OCI-M2 (cell line): ENCODE measurements around the gene UBE2E3.
"Not testable (repeated sequence)": the region's sequence is repeated elsewhere in the genome, so short reads cannot be mapped to it uniquely, and the experiment has no call there.

ENCODE experiments used
- DNase-seq: peaks from one replicate; lab custom pipeline; 2025; ENCODE audit not compliant: unreplicated experiment; lab: John Stamatoyannopoulos, UW

UBE2E3 gene

DNA sequence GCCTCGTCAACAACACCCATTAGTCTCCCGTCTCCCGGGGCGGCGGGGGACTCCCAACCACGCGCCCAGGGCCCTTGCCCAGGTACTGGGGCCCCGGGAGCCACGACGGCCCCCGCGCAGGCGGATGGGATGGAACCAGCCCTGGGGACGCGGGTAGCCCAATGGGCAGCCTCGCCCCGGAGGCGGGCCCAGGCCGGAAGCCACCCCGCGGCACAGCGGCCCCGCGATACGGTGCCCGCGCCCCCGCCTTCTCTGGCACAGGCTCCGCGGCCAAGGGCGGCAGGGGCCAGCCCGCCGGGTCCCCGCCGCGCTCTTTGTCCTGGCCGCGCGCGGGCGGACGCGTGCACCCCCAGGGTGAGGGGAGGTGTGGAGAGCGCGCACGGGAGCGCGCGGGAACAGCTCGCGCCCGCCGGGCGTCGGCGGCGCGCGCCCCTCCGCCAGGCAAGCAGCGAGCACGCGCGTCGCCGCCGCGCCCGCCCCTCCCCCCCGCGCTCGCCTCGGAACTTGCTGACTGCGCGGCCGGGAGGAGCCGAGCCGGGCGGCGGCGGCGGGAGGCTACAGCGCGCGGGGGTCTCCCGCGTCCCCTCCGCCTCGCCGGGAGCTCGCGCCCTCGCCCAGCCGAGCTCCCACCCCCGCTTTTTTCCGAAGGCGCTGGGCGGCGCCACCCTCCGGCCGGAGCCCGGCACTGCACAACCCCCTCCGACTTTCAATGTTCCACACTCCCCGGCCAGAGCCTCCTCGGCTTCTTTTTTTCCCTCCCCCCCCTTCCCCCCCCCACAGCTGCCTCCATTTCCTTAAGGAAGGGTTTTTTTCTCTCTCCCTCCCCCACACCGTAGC lies at the start of gene UBE2E3:
UBE2E3 (plus strand) TSS at position 500 of the 837 bp plus-strand sequence. CDS start 1,438 bp downstream, outside the sequence.
- DNase-seq, result no peak

DNA sequence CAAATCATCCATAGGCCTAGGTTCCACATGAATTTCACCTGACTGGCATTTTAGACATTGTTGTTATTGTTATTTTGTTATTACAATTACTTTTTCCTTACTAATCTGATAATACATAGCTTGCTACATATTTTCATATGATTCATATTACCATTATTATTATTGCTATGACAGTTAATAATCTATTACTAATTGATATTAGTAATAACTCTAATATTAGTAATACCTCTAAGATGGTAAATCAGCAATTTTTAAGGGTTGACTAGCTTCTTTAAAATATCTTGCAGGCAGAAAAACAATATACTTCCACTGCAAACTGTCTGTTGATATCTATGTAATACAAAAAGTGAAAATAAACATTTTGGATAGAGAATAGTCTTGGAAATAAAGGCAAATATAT lies 48.6 kb upstream of the UBE2E3 start:
- DNase-seq, result no peak

GRCh38 chr2:180933332-180933731 lies 47.1 kb upstream of the UBE2E3 start:
- DNase-seq, result no peak

DNA sequence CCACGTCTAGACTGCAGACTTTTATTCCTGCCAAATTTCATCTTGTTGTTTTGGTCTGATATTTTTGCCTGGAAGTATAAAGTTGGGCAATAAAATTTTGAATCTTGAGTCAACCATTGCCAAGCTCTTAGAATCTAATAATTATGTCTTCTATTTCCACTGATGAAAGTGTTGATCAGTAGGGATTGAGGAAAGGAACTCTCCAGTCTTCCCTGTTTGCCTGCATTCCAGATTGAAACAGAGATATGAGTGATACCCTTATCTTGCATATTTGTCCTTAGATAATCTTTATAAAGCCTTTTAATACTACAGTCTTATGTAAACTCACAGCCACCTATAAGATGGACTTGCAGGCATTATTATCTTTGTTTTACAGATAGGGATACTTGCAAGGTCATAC lies 45.5 kb upstream of the UBE2E3 start:
- DNase-seq, result no peak

DNA sequence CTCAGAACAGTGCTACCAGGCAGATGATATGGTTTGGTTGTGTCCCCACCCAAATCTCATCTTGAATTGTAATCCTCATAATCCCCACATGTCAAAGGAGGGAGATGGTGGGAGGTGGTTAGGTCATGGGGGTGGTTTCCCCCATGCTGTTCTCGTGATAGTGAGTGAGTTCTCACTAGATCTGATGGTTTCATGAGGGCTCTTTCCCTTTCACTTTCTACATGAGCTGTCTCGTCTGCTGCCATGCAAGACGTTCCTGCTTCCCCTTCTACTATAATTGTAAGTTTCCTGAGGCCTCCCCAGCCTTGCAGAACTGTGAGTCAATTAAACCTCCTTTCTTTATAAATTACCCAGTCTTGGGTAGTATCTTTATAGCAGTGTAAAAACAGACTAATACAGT lies 42.9 kb upstream of the UBE2E3 start:
- DNase-seq, result not testable (repeated sequence)

DNA sequence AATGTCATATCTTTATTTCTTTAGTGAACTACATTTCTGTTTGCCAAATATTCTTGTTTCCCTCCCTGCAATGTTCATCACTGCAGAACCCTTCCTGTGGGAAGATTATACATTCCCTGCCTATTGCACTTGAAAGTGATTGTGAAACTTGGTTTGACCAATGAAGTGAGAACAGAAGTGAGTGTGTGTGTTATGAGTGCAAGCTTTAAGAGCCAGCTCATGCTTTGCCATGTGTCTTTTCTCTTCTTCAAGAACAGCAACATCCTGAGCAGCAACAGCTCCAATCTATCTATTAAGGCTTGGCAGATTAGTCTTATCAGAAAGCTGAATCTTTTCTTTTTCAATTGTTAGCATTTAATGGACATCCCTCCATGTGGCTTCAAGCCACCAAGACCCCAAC lies 42.0 kb upstream of the UBE2E3 start:
- no peak for DNase-seq

GRCh38 chr2:180943275-180943674 lies 37.1 kb upstream of the UBE2E3 start:
- DNase-seq, result no peak

- no peak for DNase-seq
Observed at GRCh38 chr2:180944372-180944771, 36.0 kb upstream of the UBE2E3 start.

- no peak for DNase-seq
Observed at GRCh38 chr2:180947208-180947689, 33.2 kb upstream of the UBE2E3 start.

DNA sequence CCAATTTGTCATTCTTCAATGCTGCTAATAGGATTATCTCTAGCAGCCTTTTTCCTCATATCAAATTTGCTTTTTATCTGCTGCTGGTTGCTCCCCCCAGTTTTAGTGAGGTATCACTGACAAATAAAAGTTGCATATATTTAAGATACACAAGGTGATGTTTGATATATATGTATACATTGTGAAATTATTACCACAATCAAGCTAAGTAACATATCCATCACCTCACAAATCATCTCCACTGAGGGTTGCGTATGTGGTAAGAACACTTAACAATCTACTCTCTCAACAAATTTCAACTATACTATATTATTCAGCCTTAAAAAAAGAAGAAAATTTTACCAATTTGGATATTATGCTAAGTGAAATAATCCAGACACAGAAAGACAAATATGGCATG lies 30.5 kb upstream of the UBE2E3 start:
- no peak for DNase-seq

GRCh38 chr2:180952082-180952481 lies 28.3 kb upstream of the UBE2E3 start:
- no peak for DNase-seq

DNA sequence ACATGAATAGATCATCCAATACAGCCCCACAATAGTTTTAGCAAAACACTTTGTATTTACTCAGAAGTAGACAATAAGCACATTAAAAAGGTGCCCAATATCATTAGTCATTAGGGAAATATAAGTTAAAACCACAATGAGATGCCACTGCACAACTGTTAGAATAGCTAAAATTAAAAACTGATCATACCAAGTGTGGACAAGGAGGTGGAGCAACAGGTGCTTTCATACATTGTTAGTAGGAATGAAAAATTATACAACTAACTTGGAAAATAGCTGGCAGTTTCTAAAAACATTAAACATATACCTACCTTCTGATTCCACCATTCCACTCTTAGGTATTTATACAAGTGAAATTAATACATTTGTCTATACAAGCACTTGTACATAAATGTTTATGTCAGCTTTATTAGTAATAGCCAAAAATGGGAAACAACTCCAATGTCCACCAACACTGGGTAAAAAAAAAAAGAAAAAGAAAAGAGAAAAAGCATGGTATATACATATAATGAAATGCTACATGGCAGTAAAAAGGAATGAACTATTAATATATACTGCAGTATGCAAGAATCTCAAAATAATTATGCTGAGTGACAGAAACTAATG lies 27.6 kb upstream of the UBE2E3 start:
- DNase-seq, result no peak

GRCh38 chr2:180953550-180953949 lies 26.9 kb upstream of the UBE2E3 start:
- no peak for DNase-seq

GRCh38 chr2:180955101-180955500 lies 25.3 kb upstream of the UBE2E3 start:
- DNase-seq, result no peak

GRCh38 chr2:180959787-180960186 lies 20.6 kb upstream of the UBE2E3 start:
- no peak for DNase-seq

DNA sequence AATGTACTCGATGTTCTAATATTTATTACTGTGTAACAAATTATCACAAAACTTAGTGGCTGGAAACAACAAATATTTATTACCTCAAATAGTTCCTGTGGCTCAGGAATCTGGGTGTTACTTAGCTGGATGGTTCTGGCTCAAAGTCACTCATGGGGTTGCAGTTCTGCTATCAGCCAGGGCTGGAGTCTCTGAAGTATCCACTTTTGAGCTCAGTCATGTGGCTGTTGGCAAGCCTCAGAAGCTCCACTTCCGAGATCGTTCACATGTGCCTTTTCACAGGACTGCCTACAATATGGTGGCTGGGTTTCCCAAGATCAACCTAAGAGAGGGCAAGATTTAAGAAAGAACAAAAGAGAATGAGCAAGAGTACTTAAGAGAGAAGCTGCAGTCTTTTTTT lies 19.4 kb upstream of the UBE2E3 start:
- DNase-seq, result no peak

DNA sequence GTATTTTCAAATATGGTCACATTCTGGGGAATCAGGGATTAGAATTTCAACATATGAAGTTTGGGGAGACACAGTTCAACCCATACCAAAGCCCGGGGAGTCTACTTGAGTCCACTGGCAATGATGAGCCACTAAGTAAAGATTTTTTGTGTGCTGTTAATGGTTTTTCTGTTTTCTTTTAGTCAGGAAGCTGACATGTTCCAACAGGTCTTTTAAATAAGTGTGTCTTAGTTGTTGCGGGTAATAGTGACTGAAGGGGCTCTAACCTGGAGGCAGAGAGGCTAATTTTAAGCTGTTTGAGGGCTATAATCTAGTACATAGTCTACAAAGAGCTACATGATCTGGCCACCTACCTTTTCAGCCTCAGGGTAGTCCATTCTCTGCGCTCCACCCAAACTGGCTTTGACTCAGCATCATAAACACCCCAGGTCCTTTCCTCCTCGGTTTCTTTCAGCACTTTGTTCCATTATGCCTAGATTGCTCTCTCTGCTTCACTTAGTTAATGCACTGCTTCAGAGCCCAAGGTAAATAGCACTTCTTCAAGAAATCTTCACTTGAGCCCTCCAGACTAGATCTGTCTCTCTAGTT lies 17.6 kb upstream of the UBE2E3 start:
- DNase-seq, result no peak

DNA sequence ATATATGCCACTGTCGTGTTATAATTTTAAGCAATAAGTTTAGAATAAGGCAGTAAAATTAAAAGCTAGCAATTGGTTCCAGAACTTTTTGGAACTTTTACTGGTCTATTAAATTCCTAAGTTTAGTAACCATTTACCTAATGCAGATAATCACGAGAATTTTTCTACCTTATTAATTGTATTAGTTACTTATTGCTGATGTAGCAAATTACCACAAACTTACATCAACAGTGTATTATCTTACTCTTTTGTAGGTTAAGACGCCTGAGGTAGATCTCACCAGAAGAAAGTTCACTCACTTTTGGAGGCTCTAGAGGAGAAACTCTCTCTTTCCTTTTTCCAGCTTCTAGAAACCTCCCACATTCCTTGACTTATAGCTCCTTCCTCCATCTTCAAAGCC lies 14.0 kb upstream of the UBE2E3 start:
- no peak for DNase-seq

DNA sequence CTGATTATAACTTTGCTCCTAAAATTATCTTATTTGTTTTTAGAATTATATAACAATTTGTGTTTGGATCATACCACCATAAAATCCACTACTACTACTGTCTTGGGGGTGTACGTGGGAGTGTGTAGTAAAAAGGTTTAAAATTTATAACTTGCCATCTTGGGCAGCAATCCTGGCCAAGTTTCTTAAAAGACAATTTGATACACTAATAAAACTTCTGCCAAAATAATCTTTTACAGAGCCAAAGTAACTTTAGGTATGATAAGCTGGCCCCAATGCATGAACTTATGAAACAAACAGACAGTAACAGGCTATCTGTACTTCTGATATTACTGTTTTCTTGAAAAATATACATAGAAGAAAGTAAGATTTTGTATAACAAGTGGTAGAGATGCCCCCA lies 11.3 kb upstream of the UBE2E3 start:
- no peak for DNase-seq

GRCh38 chr2:180970016-180970415 lies 10.4 kb upstream of the UBE2E3 start:
- no peak for DNase-seq

DNA sequence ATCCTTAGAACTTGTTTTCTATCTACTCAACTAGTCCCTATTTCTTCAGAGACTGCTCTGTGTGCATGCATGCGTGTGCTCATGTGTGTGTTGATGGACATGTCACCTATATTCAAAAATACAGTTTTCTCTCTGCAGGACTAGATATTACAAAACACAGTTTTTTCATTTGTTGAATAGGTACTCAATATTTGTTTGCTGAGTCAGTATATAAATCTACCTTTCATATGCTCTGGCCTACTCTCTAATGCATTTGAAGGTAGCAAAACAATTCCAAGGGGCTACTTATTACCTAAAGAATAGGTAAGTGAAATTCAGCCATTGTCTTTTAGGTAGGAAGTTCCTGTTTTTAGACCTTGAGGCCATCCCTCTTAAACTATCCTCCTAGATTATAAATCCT lies 8.6 kb upstream of the UBE2E3 start:
- no peak for DNase-seq

DNA sequence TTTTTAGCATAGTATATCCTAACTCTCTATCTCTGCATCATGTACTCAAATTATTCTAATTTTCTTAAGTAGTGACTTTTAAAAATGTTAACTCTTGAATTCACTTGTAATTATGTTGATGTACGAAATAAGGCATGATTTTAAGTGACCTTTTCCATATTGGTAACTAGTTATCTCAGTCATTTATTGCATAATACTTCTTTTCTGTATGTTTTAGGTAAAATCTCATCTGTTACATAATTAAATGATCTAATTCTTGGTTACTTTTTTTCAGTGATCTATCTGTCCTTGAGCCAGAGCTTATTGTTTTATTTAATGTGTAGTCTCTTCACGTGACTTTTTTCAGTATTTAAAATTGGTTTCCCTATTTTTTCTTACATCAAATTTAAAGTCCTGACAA lies 4.8 kb upstream of the UBE2E3 start:
- no peak for DNase-seq
